HG02571 (cell line): Measurements from ENCODE around the gene HSPA12B.

ENCODE experiments used
- ATAC-seq: cut with Tn5 transposase; IDR thresholded peaks from one replicate; pipeline ENCODE4 v1.9.1; 2021; ENCODE audit warnings: mild to moderate bottlenecking, moderate library complexity; ENCODE audit not compliant: unreplicated experiment

Gene HSPA12B

GRCh38 chr20:3732327-3733118 lies at the start of gene HSPA12B:
TSS of gene HSPA12B (plus strand) at chr20:3732685. CDS start at chr20:3738675, 5,990 bp downstream.
- ATAC-seq: no peak

GRCh38 chr20:3685341-3685740 lies 47.1 kb upstream of the HSPA12B start:
- no peak for ATAC-seq

- ATAC-seq: no peak
Observed at GRCh38 chr20:3686421-3686820, 46.1 kb upstream of the HSPA12B start.

GRCh38 chr20:3686867-3687321 lies 45.6 kb upstream of the HSPA12B start:
- ATAC-seq: no peak

GRCh38 chr20:3687655-3688054 lies 44.8 kb upstream of the HSPA12B start:
- no peak for ATAC-seq

- ATAC-seq: no peak
Observed at GRCh38 chr20:3689978-3690377, 42.5 kb upstream of the HSPA12B start.

- no peak for ATAC-seq
Observed at GRCh38 chr20:3690413-3690812, 42.1 kb upstream of the HSPA12B start.

GRCh38 chr20:3691306-3691705 lies 41.2 kb upstream of the HSPA12B start:
- no peak for ATAC-seq

- no peak for ATAC-seq
Observed at GRCh38 chr20:3691897-3692296, 40.6 kb upstream of the HSPA12B start.

GRCh38 chr20:3692706-3693294 lies 39.7 kb upstream of the HSPA12B start:
- ATAC-seq: no peak

GRCh38 chr20:3693376-3693775 lies 39.1 kb upstream of the HSPA12B start:
- ATAC-seq: no peak

GRCh38 chr20:3694864-3695263 lies 37.6 kb upstream of the HSPA12B start:
- no peak for ATAC-seq

GRCh38 chr20:3696200-3696599 lies 36.3 kb upstream of the HSPA12B start:
- ATAC-seq: no peak

- no peak for ATAC-seq
Observed at GRCh38 chr20:3696745-3697587, 35.5 kb upstream of the HSPA12B start.

GRCh38 chr20:3697588-3698305 lies 34.7 kb upstream of the HSPA12B start:
- ATAC-seq: no peak

- ATAC-seq: no peak
Observed at GRCh38 chr20:3698591-3699001, 33.9 kb upstream of the HSPA12B start.

- ATAC-seq: no peak
Observed at GRCh38 chr20:3699037-3699436, 33.4 kb upstream of the HSPA12B start.

- no peak for ATAC-seq
Observed at GRCh38 chr20:3701061-3701998, 31.2 kb upstream of the HSPA12B start.

GRCh38 chr20:3702611-3703391 lies 29.7 kb upstream of the HSPA12B start:
- ATAC-seq: no peak
